ENCODE measurements around the gene AKAP17A.

DNA sequence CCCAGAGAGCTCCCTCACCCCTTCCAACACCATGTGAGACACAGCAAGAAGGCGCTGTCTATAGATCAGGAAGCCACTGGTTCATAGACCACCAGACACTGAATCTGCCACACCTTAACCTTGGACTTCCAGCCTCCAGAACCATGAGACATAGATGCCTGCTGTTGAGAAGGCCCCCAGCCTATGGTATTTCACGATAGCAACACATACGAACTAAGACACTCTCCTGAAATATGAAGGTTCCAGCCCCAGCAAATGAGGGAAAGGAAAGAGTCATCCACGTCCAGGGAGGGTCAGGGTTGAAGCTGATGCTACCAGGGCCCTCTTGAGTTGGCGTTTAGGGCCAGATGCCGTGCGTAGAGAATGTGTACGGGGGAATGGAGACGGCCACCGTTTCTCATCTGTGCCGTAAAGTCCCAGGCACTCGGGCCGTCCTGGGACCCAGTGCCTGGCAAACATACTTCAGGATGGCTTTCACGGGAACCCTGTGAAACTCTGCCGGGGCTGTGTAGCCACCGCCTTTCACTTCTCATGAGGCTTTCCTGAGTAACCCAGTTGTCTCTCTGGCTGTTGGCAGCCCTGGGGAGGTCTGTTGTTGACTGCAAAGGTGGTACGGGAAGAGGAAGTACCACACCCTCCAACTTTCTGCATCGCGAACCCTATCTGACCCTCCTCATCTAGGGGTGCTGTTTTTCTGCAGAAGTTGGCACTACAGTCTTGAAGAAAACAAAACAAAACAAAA lies 36.8 kb upstream of the AKAP17A start:
- no peak for TF ChIP-seq POLR2AphosphoS5 (IDR thresholded peaks at IDR 0.05; ENCODE audit: low read depth)
- TF ChIP-seq, protein P1, sequence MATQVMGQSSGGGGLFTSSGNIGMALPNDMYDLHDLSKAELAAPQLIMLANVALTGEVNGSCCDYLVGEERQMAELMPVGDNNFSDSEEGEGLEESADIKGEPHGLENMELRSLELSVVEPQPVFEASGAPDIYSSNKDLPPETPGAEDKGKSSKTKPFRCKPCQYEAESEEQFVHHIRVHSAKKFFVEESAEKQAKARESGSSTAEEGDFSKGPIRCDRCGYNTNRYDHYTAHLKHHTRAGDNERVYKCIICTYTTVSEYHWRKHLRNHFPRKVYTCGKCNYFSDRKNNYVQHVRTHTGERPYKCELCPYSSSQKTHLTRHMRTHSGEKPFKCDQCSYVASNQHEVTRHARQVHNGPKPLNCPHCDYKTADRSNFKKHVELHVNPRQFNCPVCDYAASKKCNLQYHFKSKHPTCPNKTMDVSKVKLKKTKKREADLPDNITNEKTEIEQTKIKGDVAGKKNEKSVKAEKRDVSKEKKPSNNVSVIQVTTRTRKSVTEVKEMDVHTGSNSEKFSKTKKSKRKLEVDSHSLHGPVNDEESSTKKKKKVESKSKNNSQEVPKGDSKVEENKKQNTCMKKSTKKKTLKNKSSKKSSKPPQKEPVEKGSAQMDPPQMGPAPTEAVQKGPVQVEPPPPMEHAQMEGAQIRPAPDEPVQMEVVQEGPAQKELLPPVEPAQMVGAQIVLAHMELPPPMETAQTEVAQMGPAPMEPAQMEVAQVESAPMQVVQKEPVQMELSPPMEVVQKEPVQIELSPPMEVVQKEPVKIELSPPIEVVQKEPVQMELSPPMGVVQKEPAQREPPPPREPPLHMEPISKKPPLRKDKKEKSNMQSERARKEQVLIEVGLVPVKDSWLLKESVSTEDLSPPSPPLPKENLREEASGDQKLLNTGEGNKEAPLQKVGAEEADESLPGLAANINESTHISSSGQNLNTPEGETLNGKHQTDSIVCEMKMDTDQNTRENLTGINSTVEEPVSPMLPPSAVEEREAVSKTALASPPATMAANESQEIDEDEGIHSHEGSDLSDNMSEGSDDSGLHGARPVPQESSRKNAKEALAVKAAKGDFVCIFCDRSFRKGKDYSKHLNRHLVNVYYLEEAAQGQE (IDR thresholded peaks at IDR 0.05; ENCODE audit: insufficient replicate concordance, low read depth): no peak

Data from HL-60 (cell line).